Measurements from ENCODE around the gene RBKS. TPM values are rescaled to one million over a fixed set of nuclear protein-coding genes. Genes with fewer than 3 reads are reported as not detected.

RBKS gene
- total RNA-seq, 1 donor from 2014 or later: 2.0 TPM

DNA sequence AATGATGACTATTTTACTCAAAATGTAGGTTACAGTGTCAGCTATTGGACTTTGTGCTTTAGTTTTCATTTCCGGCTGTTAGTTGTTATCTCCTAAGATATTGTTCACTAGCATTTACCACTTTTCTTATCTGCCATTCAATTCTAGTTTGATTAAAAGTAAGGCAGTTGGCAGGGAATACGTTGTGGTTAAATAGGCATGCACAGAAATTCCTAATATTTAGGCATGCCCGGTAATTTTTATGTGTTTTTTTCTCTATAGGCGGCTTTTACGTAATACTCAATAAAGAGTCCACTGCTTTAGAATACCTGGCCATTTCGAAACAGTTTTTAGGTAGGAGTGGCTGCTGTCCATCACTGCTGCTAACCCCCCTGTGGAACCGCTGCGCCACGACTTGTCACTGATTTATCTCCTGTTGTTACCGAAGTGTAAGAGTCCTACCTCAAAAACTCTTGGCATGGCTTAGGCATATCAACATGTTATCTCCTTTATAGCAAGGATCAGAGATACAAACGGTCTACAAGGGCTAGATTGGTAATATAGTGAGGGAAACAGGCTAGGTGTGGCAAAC is 39.8 kb upstream of the RBKS start:
- Mint-ChIP-seq H3K36me3 (ENCODE audit: low read depth, unreplicated experiment) (no peaks in the 10 kb centered on the region), H3K4me1 (ENCODE audit: unreplicated experiment) (peaks cover 19% of the 10 kb centered on the region), H3K27me3 (ENCODE audit: unreplicated experiment) (no peaks in the 10 kb centered on the region), H3K9me3 (ENCODE audit: unreplicated experiment) (no peaks in the 10 kb centered on the region), H3K4me3 (ENCODE audit: unreplicated experiment) (no peak overlapping the region), H3K27ac (ENCODE audit: unreplicated experiment) (no peak overlapping the region)
- DNase-seq (ENCODE audit: low spot score): no peak
- TF ChIP-seq, protein P1, sequence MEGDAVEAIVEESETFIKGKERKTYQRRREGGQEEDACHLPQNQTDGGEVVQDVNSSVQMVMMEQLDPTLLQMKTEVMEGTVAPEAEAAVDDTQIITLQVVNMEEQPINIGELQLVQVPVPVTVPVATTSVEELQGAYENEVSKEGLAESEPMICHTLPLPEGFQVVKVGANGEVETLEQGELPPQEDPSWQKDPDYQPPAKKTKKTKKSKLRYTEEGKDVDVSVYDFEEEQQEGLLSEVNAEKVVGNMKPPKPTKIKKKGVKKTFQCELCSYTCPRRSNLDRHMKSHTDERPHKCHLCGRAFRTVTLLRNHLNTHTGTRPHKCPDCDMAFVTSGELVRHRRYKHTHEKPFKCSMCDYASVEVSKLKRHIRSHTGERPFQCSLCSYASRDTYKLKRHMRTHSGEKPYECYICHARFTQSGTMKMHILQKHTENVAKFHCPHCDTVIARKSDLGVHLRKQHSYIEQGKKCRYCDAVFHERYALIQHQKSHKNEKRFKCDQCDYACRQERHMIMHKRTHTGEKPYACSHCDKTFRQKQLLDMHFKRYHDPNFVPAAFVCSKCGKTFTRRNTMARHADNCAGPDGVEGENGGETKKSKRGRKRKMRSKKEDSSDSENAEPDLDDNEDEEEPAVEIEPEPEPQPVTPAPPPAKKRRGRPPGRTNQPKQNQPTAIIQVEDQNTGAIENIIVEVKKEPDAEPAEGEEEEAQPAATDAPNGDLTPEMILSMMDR (IDR thresholded peaks at IDR 0.05; ENCODE audit: unreplicated experiment): no peak

GRCh38 chr2:27925766-27926472 is 35.7 kb upstream of the RBKS start:
- TF ChIP-seq, protein P1 (IDR thresholded peaks at IDR 0.05; ENCODE audit: unreplicated experiment): no peak
- DNase-seq (ENCODE audit: low spot score): no peak
- Mint-ChIP-seq H3K4me3 (ENCODE audit: unreplicated experiment) (no peak overlapping the region), H3K36me3 (ENCODE audit: low read depth, unreplicated experiment) (no peaks in the 10 kb centered on the region), H3K27ac (ENCODE audit: unreplicated experiment) (no peak overlapping the region), H3K4me1 (ENCODE audit: unreplicated experiment) (peaks cover 4% of the 10 kb centered on the region), H3K27me3 (ENCODE audit: unreplicated experiment) (no peaks in the 10 kb centered on the region), H3K9me3 (ENCODE audit: unreplicated experiment) (no peaks in the 10 kb centered on the region)

GRCh38 chr2:27922842-27923241 is 32.7 kb upstream of the RBKS start:
- H3K4me1 Mint-ChIP-seq (ENCODE audit: unreplicated experiment): peaks cover 7% of the 10 kb centered on the region
- H3K4me3 Mint-ChIP-seq (ENCODE audit: unreplicated experiment): no peak overlapping the region
- TF ChIP-seq, protein P1 (IDR thresholded peaks at IDR 0.05; ENCODE audit: unreplicated experiment): no peak
- H3K9me3 Mint-ChIP-seq (ENCODE audit: unreplicated experiment): no peaks in the 10 kb centered on the region
- DNase-seq (ENCODE audit: low spot score): no peak
- no peak overlapping the region for H3K27ac Mint-ChIP-seq (ENCODE audit: unreplicated experiment)
- no peaks in the 10 kb centered on the region for H3K27me3 Mint-ChIP-seq (ENCODE audit: unreplicated experiment)
- H3K36me3 Mint-ChIP-seq (ENCODE audit: low read depth, unreplicated experiment): no peaks in the 10 kb centered on the region

- H3K4me3 Mint-ChIP-seq (ENCODE audit: unreplicated experiment): no peak overlapping the region
- peaks cover 7% of the 10 kb centered on the region for H3K4me1 Mint-ChIP-seq (ENCODE audit: unreplicated experiment)
Measured at GRCh38 chr2:27921880-27922547, 31.8 kb upstream of the RBKS start.

More at GRCh38 chr2:27921880-27922547, 31.8 kb upstream of the RBKS start:
- Mint-ChIP-seq H3K36me3 (ENCODE audit: low read depth, unreplicated experiment) (no peaks in the 10 kb centered on the region), H3K27ac (ENCODE audit: unreplicated experiment) (no peak overlapping the region), H3K9me3 (ENCODE audit: unreplicated experiment) (no peaks in the 10 kb centered on the region), H3K27me3 (ENCODE audit: unreplicated experiment) (no peaks in the 10 kb centered on the region)
- TF ChIP-seq, protein P1 (IDR thresholded peaks at IDR 0.05; ENCODE audit: unreplicated experiment): no peak
- DNase-seq (ENCODE audit: low spot score): no peak
